NCI-H748 treated with DMSO at 0.1 percent for 48 hours (cell line): Measurements from ENCODE around the gene ATF7IP.
A peak's percentile ranks its signal among the peaks of the same experiment; 100 is the strongest.
"Not testable (repeated sequence)": the region's sequence is repeated elsewhere in the genome, so short reads cannot be mapped to it uniquely, and the experiment has no call there.

Source experiments
- DNase-seq: peaks from one replicate; lab custom pipeline; 2025; lab: John Stamatoyannopoulos, UW

The ATF7IP gene, protein sequence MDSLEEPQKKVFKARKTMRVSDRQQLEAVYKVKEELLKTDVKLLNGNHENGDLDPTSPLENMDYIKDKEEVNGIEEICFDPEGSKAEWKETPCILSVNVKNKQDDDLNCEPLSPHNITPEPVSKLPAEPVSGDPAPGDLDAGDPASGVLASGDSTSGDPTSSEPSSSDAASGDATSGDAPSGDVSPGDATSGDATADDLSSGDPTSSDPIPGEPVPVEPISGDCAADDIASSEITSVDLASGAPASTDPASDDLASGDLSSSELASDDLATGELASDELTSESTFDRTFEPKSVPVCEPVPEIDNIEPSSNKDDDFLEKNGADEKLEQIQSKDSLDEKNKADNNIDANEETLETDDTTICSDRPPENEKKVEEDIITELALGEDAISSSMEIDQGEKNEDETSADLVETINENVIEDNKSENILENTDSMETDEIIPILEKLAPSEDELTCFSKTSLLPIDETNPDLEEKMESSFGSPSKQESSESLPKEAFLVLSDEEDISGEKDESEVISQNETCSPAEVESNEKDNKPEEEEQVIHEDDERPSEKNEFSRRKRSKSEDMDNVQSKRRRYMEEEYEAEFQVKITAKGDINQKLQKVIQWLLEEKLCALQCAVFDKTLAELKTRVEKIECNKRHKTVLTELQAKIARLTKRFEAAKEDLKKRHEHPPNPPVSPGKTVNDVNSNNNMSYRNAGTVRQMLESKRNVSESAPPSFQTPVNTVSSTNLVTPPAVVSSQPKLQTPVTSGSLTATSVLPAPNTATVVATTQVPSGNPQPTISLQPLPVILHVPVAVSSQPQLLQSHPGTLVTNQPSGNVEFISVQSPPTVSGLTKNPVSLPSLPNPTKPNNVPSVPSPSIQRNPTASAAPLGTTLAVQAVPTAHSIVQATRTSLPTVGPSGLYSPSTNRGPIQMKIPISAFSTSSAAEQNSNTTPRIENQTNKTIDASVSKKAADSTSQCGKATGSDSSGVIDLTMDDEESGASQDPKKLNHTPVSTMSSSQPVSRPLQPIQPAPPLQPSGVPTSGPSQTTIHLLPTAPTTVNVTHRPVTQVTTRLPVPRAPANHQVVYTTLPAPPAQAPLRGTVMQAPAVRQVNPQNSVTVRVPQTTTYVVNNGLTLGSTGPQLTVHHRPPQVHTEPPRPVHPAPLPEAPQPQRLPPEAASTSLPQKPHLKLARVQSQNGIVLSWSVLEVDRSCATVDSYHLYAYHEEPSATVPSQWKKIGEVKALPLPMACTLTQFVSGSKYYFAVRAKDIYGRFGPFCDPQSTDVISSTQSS

GRCh38 chr12:14365294-14366208 lies at the start of gene ATF7IP:
ATF7IP (plus strand) TSS chr12:14365682; CDS start chr12:14423916, 58,234 bp downstream.
- DNase-seq = peak; percentile 87

DNA sequence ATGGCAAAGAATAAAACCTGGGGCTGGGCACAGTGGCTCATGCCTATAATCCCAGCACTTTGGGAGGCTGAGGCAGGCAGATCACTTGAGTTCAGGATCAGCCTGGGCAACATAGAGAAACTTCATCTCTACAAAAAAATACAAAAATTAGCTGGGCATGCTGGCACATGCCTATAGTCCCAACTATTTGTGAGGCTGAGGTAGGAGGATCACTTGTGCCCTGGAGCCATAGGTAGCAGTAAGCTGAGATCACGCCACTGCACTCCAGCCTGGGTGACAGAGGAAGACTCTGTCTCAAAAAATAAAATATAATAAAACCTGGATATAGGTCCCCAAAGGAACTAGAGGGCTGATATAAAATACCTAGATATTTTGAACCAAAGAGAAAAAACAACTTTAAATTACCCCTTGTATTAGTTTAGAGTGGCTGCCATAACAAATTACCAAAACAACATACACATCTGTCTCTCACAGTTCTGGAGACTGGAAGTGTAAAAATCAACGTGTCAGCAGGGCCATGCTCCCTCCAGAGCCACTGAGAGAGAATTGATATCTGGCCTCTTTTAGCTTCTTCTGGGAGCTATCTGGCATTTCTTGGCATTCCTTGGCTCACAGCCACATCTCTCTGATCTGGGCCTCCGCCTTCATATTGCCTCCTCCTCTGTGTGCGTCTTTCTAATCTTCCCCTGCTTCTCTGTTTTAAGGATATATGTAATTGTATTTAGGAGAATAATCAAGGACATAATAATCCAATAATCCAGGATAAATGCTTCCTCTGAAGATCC lies 47.9 kb upstream of the ATF7IP start:
- DNase-seq = no peak

GRCh38 chr12:14319704-14320427 lies 45.6 kb upstream of the ATF7IP start:
- not testable (repeated sequence) for DNase-seq

DNA sequence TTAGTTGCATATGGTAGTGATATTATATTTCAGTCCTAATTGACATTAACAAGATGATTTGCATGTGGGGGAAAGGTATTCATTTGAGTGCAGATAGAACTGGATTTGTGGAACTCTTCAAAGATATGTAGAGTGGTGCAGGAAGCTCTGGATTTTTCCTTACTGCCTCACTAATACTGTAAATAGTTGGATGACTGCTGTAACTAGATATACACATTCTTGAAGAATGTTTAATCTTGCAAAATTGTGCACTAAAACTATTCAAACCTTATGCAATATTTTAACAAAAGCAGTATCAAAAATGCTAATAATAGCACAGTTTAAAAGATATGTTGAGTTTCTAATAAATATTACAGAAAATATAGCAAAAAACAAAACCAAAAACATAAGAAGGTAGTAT lies 43.1 kb upstream of the ATF7IP start:
- DNase-seq = no peak

DNA sequence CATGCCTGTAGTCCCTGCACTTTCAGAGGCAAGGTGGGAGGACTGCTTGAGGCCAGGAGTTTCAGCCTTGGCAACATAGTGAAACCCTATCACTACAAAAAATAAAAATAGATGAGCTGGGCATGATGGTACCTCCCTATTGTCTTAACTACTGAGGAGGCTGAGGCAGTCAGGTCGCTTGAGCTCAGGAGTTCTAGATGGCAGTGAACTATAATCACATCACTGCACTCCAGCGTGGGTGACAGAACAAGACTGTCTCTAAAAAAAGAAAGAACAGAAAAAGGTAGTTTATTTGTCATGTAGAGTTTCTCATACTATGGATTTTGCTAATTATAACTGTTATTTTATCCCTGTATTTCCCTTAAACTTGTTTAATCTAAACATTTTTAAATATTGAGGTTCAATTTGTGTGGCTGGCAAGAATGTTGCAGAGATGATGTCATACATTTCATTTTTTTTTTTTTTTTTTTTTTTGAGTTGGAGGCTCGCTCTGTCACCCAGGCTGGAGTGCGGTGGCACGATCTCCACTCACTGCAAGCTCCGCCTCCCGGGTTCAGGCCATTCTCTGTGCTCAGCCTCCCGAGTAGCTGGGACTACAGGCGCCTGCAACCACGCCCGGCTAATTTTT lies 39.7 kb upstream of the ATF7IP start:
- DNase-seq = no peak

DNA sequence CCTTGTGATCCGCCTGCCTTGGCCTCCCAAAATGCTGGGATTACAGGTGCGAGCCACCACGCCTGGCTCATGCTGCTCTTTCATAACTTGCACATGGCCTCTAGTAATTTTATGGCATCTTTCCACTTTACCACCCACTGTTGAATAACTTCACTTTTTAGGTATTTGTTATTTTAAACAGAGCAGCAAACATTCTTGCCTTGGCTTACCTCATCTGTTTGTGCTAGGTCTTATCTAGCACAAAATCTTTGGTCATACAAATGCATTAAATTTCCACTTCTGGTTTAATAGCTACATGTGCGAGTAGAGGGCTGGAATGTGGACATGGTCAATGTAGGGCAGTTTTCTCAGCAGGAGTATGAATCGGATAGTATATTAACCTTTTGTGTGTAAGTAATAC lies 38.8 kb upstream of the ATF7IP start:
- DNase-seq = no peak

GRCh38 chr12:14327711-14328110 lies 37.8 kb upstream of the ATF7IP start:
- no peak for DNase-seq

DNA sequence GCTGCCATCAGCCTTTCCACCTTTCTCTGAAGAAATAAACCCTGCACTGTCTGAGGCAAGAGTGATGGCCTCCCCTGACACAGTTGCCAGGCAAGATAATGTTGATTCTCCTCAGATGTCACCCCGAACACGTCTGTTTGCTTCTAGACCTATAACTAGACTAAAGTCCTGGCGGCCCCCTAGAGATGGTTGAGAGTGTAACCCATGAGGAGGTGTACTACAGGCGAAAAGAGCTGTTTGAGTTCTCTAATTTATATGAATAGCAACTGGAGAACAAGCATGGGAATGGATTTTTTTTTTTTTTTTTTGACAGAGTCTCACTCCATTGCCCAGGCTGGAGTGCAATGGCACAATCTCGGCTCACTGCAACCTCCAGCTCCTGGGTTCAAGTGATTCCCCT lies 33.0 kb upstream of the ATF7IP start:
- no peak for DNase-seq

GRCh38 chr12:14340371-14340770 lies 25.1 kb upstream of the ATF7IP start:
- DNase-seq = no peak

- DNase-seq = not testable (repeated sequence)
These were observed 14.0 kb upstream of the ATF7IP start for GRCh38 chr12:14351524-14351923.

DNA sequence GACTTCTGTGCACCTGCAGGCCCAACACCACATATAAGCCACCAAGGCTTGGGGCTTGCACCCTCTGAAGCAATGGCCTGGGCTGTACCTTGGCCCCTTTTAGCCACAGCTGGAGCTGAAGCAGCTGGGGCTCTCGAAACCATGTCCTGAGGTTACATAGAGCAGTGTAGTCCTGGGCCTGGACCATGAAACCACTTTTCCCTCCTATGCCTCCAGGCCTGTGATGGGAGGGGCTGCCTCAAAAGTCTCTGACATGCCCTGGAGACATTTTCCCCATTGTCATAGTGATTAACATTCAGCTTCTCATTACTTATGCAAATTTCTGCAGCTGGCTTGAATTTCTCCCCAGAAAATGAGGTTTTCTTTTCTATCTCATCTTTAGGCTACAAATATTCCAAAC lies 13.4 kb upstream of the ATF7IP start:
- DNase-seq = not testable (repeated sequence)

DNA sequence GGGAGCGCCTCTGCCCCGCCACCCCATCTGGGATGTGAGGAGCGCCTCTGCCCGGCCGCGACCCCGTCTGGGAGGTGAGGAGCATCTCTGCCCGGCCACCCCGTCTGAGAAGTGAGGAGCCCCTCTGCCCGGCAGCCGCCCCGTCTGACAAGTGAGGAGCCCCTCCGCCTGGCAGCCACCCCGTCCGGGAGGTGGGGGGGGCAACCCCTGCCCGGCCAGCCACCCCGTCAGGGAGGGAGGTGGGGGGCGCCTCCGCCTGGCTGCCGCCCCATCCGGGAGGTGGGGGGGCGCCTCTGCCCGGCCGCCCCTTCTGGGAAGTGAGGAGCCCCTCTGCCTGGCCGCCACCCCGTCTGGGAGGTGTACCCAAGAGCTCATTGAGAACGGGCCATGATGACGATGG lies 10.8 kb upstream of the ATF7IP start:
- not testable (repeated sequence) for DNase-seq

DNA sequence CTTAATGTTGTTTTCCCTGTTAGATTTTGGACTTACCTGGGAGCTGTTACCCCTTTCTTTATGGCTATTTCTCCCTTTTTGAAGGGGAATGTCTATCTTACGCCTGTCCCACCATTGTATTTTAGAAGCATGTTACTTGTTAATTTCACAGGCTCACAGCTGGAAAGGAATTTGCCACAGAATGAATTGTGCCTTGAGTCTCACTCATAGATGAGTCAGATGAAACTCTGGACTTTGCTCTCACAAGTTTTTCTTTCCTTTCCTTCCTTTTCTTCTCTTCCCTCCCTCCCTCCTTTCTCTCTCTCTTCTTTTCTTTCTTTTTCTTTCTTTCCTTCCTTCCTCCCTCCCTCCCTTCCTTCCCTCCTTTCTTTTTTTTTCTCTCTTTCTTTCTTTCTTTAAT lies 9.3 kb upstream of the ATF7IP start:
- no peak for DNase-seq

DNA sequence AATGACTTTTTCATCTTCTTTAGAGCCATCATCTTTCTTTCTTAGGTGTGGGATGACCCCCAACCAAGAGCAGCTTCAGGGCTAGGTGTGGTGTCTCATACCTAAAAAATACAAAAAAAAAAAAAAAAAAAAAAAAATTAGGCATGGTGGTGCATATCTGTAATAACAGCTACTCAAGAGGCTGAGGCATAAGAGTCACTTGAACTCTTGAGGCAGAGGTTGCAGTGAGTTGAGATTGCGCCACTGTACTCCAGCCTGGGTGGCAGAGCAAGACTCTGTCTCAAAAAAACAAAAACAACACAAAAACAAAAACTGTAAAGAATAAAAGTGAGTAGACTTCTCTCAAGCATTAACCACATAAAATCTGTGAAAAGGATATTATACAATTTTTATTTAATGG lies 8.0 kb upstream of the ATF7IP start:
- no peak for DNase-seq

DNA sequence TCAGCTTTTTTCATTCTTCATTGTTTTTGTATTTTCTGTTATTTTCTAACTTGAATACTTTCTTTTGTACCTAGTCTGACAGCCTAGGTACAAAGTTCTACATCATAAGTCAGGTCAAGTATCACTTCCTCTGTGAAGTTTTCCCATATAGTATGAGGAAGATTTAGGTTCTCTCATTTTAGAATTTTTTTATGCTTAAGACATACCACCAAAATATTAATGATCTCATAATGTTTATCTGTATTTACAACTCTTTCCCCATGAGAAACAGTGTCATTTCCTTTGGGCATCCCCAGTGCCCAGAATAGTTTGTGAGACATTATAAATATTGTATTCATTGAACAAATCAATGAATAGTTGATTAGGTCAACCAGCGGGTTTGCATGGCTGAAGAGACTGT lies 3.1 kb upstream of the ATF7IP start:
- no peak for DNase-seq

GRCh38 chr12:14364583-14365271 lies 755 bp upstream of the ATF7IP start:
- DNase-seq = no peak

DNA sequence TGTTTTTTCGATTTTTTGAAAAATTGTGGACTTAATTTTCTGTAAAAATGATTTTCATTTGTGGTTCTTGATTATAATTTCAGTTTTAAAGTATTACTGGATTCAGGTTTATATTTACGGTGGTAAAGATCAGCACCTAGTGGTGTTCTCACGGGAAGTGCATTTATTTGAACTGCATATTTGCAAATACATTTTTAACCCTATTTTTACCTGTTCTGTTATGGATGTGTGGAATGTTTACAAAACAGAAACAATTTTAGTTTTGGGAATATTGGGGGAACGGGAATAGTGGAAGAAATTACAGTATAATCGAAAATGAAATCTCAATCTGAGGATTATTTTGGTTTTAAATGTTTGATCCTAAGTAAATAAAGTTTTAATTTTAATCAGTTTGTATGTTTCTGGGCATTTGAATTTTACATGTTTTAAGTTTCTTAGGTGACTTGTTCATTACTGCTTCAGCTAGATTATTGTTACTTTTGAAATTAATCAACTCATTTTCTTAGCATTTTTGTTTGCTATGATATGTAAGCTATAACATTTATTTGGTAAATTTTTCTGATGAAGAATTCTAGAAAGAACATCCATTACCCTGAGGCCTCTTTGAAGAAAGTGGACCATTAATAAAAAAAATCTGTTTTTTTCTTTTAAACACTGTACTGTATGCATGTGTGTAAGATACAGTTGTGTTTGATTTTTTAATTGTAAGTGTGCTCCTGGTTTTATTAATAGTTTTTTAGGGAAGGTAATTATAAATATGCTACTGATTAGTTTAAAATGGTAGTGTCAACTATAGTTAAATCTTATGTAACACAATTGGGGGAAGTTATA lies 942 bp downstream of the ATF7IP start:
- DNase-seq = peak; percentile 47
